Endometrium (tissue), 2 donors: ENCODE data around the gene TMCO1.
"Not testable (repeated sequence)": the region's sequence is repeated elsewhere in the genome, so short reads cannot be mapped to it uniquely, and the experiment has no call there.

Experiments used
- FAIRE-seq: peaks from 2 replicates; lab custom pipeline; 2012; peaks lifted over from hg19 to GRCh38; lab: Jason Lieb, UNC
- donor health status: control.
- donor health status: control.

Gene TMCO1

GRCh38 chr1:165747632-165748447 lies 20.8 kb downstream of the TMCO1 start:
- FAIRE-seq, result no peak

GRCh38 chr1:165744913-165745312 lies 23.8 kb downstream of the TMCO1 start:
- not testable (repeated sequence) for FAIRE-seq

GRCh38 chr1:165742194-165742593 lies 26.5 kb downstream of the TMCO1 start:
- no peak for FAIRE-seq

GRCh38 chr1:165738794-165739193 lies 29.9 kb downstream of the TMCO1 start:
- FAIRE-seq, result no peak

- FAIRE-seq, result no peak
Measured at GRCh38 chr1:165737196-165737595, 31.5 kb downstream of the TMCO1 start.

GRCh38 chr1:165734906-165735305 lies 33.8 kb downstream of the TMCO1 start:
- no peak for FAIRE-seq

GRCh38 chr1:165726841-165727240 lies 41.8 kb downstream of the TMCO1 start:
- no peak for FAIRE-seq

- FAIRE-seq, result no peak
Measured at GRCh38 chr1:165726169-165726568, 42.5 kb downstream of the TMCO1 start.

- FAIRE-seq, result no peak
Measured at GRCh38 chr1:165717918-165718515, 50.7 kb downstream of the TMCO1 start.

- not testable (repeated sequence) for FAIRE-seq
Measured at GRCh38 chr1:165716265-165717051, 52.2 kb downstream of the TMCO1 start.

- no peak for FAIRE-seq
Measured at GRCh38 chr1:165712764-165713163, 55.9 kb downstream of the TMCO1 start.

- no peak for FAIRE-seq
Measured at GRCh38 chr1:165707984-165708706, 60.5 kb downstream of the TMCO1 start.

GRCh38 chr1:165703648-165704047 lies 65.0 kb downstream of the TMCO1 start:
- no peak for FAIRE-seq

- FAIRE-seq, result not testable (repeated sequence)
Measured at GRCh38 chr1:165701922-165702321, 66.7 kb downstream of the TMCO1 start.

- FAIRE-seq, result no peak
Measured at GRCh38 chr1:165699577-165699976, 69.1 kb downstream of the TMCO1 start.

GRCh38 chr1:165698761-165699052 lies 70.0 kb downstream of the TMCO1 start:
- no peak for FAIRE-seq

GRCh38 chr1:165697881-165698760 lies 70.5 kb downstream of the TMCO1 start, which contains the start of gene ALDH9A1:
Gene ALDH9A1, minus strand, starts transcription at chr1:165698562. Its CDS starts 4 bp downstream, at chr1:165698558.
- no peak for FAIRE-seq

GRCh38 chr1:165697491-165697880 lies 71.2 kb downstream of the TMCO1 start:
- FAIRE-seq, result no peak

GRCh38 chr1:165696625-165697100 lies 72.0 kb downstream of the TMCO1 start:
- FAIRE-seq, result peak; percentile 88

GRCh38 chr1:165695031-165695430 lies 73.6 kb downstream of the TMCO1 start:
- FAIRE-seq, result no peak

GRCh38 chr1:165688046-165688445 lies 80.6 kb downstream of the TMCO1 start:
- FAIRE-seq, result no peak
